Measurements from ENCODE around the gene MRPL24. TPM values are rescaled to one million over a fixed set of nuclear protein-coding genes. Genes with fewer than 3 reads are reported as not detected.

Gene MRPL24
- total and polyA plus RNA-seq, 10 donors = 15.2 to 83.5 (median 41.0) TPM

GRCh38 chr1:156776942-156777341 lies 36.1 kb upstream of the MRPL24 start:
- peaks cover 6 to 89% (median 52%) of the 10 kb centered on the region in 6 donors for H3K4me1 ChIP-seq
- intact Hi-C loops (cut with DNase I; ENCODE audit: low total_unique reads) = no loop called here
- peaks cover 0 to 71% (median 2%) of the 10 kb centered on the region in 6 donors for H3K36me3 ChIP-seq
- WGBS, 5 donors = 62 to 72% (median 63%) methylated on average over 4 of the region's 4 CpGs
- no peaks in the 10 kb centered on the region for H3K9me3 ChIP-seq
- no peak for DNase-seq
- H3K27ac ChIP-seq = no peak overlapping the region
- TF ChIP-seq POLR2AphosphoS5 (IDR thresholded peaks at IDR 0.05) = no peak
- no peak for TF ChIP-seq POLR2A (IDR thresholded peaks at IDR 0.05)
- TF ChIP-seq, protein P1, sequence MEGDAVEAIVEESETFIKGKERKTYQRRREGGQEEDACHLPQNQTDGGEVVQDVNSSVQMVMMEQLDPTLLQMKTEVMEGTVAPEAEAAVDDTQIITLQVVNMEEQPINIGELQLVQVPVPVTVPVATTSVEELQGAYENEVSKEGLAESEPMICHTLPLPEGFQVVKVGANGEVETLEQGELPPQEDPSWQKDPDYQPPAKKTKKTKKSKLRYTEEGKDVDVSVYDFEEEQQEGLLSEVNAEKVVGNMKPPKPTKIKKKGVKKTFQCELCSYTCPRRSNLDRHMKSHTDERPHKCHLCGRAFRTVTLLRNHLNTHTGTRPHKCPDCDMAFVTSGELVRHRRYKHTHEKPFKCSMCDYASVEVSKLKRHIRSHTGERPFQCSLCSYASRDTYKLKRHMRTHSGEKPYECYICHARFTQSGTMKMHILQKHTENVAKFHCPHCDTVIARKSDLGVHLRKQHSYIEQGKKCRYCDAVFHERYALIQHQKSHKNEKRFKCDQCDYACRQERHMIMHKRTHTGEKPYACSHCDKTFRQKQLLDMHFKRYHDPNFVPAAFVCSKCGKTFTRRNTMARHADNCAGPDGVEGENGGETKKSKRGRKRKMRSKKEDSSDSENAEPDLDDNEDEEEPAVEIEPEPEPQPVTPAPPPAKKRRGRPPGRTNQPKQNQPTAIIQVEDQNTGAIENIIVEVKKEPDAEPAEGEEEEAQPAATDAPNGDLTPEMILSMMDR (IDR thresholded peaks at IDR 0.05 in 8 of 11, conservative IDR thresholded peaks at IDR 0.05 in 3 of 11) = no peak
- H3K27me3 ChIP-seq (replicated peaks in 1 of 7) = no peaks in the 10 kb centered on the region
- no peak overlapping the region for H3K4me3 ChIP-seq

- H3K36me3 ChIP-seq = peaks cover 0 to 71% (median 1%) of the 10 kb centered on the region in 6 donors
- H3K27ac ChIP-seq = no peak overlapping the region
- no peak for DNase-seq
- TF ChIP-seq POLR2AphosphoS5 (IDR thresholded peaks at IDR 0.05) = no peak
- no peak for TF ChIP-seq POLR2A (IDR thresholded peaks at IDR 0.05)
- TF ChIP-seq, protein P1 (IDR thresholded peaks at IDR 0.05 in 8 of 11, conservative IDR thresholded peaks at IDR 0.05 in 3 of 11) = no peak
- H3K4me1 ChIP-seq = peaks cover 12 to 89% (median 52%) of the 10 kb centered on the region in 6 donors
- no peaks in the 10 kb centered on the region for H3K27me3 ChIP-seq (replicated peaks in 1 of 7)
- intact Hi-C loops (cut with DNase I; ENCODE audit: low total_unique reads) = no loop called here
- H3K4me3 ChIP-seq = no peak overlapping the region
- H3K9me3 ChIP-seq = no peaks in the 10 kb centered on the region
- WGBS, 5 donors = 80 to 92% (median 83%) methylated on average over 5 of the region's 5 CpGs
Observed at GRCh38 chr1:156775799-156776198, 34.9 kb upstream of the MRPL24 start.

GRCh38 chr1:156773607-156774006 lies 32.7 kb upstream of the MRPL24 start:
- peaks cover 28 to 95% (median 72%) of the 10 kb centered on the region in 6 donors for H3K4me1 ChIP-seq
- H3K27me3 ChIP-seq (replicated peaks in 1 of 7) = no peaks in the 10 kb centered on the region
- H3K36me3 ChIP-seq = peaks cover 0 to 61% (median 4%) of the 10 kb centered on the region in 6 donors
- 82 to 88% (median 84%) methylated on average over 3 of the region's 3 CpGs for WGBS, 5 donors
- intact Hi-C loops (cut with DNase I; ENCODE audit: low total_unique reads) = no loop called here
- no peaks in the 10 kb centered on the region for H3K9me3 ChIP-seq
- TF ChIP-seq, protein P1 (IDR thresholded peaks at IDR 0.05 in 8 of 11, conservative IDR thresholded peaks at IDR 0.05 in 3 of 11) = no peak
- no peak for TF ChIP-seq POLR2AphosphoS5 (IDR thresholded peaks at IDR 0.05)
- DNase-seq = no peak
- peak overlapping the region in 1 of 8 donors; percentile 9 for H3K27ac ChIP-seq
- H3K4me3 ChIP-seq = no peak overlapping the region

GRCh38 chr1:156772728-156773497 lies 32.0 kb upstream of the MRPL24 start:
- peaks cover 0 to 54% (median 4%) of the 10 kb centered on the region in 6 donors for H3K36me3 ChIP-seq
- H3K9me3 ChIP-seq = no peaks in the 10 kb centered on the region
- WGBS, 5 donors = 57 to 77% (median 73%) methylated on average over 9 of the region's 9 CpGs
- peaks cover 34 to 95% (median 75%) of the 10 kb centered on the region in 6 donors for H3K4me1 ChIP-seq
- intact Hi-C loops (cut with DNase I; ENCODE audit: low total_unique reads) = no loop called here
- TF ChIP-seq POLR2AphosphoS5 (IDR thresholded peaks at IDR 0.05) (no peak), POLR2A (IDR thresholded peaks at IDR 0.05) (no peak)
- TF ChIP-seq, protein P1 (IDR thresholded peaks at IDR 0.05 in 8 of 11, conservative IDR thresholded peaks at IDR 0.05 in 3 of 11) = no peak
- no peak for DNase-seq
- no peaks in the 10 kb centered on the region for H3K27me3 ChIP-seq (replicated peaks in 1 of 7)
- peak overlapping the region in 1 of 8 donors; percentile 9 for H3K27ac ChIP-seq
- no peak overlapping the region for H3K4me3 ChIP-seq

Measured in spleen (tissue), 11 donors.